Smooth muscle cell (in vitro differentiated cells): Measurements from ENCODE around the gene LLGL1. TPM values are rescaled to one million over a fixed set of nuclear protein-coding genes. Genes with fewer than 3 reads are reported as not detected.

Source experiments
- DNase-seq: peaks from one replicate; lab custom pipeline; 2025; ENCODE audit not compliant: unreplicated experiment; lab: John Stamatoyannopoulos, UW
- H2AFZ ChIP-seq: fragments of 200-600 bp; sonication (generic); 2 replicates; pipeline ENCODE4 v1.6.0; 2016; ENCODE audit warnings: antibody characterized with exemption, low read depth, mild to moderate bottlenecking
- H3F3A ChIP-seq: fragments of 200-600 bp; sonication (generic); 2 replicates; pipeline ENCODE4 v1.6.0; 2017; ENCODE audit warnings: antibody characterized with exemption, low read depth
- H3K27ac ChIP-seq: fragments of 200-600 bp; sonication (generic); 2 replicates; pipeline ENCODE4 v1.5.1; 2016; ENCODE audit warnings: low read depth, mild to moderate bottlenecking
- H3K27me3 ChIP-seq: fragments of 200-600 bp; sonication (generic); 2 replicates; pipeline ENCODE4 v1.6.1; 2016; ENCODE audit warnings: low read depth, mild to moderate bottlenecking
- H3K36me3 ChIP-seq: fragments of 200-600 bp; sonication (generic); 2 replicates; pipeline ENCODE4 v1.5.1; 2016; ENCODE audit warnings: low read depth
- H3K4me1 ChIP-seq: fragments of 200-600 bp; sonication (generic); 2 replicates; pipeline ENCODE4 v1.5.1; 2016; ENCODE audit warnings: low read depth
- H3K4me2 ChIP-seq: fragments of 200-600 bp; sonication (generic); 2 replicates; pipeline ENCODE4 v1.6.0; 2016; ENCODE audit warnings: mild to moderate bottlenecking
- H3K4me3 ChIP-seq: fragments of 200-600 bp; sonication (generic); 2 replicates; pipeline ENCODE4 v1.5.1; 2016; ENCODE audit warnings: mild to moderate bottlenecking
- H3K79me2 ChIP-seq: fragments of 200-600 bp; sonication (generic); 2 replicates; pipeline ENCODE4 v1.6.0; 2016; ENCODE audit warnings: low read depth, mild to moderate bottlenecking
- H3K9ac ChIP-seq: fragments of 200-600 bp; sonication (generic); 2 replicates; pipeline ENCODE4 v1.6.0; 2016; ENCODE audit warnings: low read depth
- H3K9me3 ChIP-seq: fragments of 200-600 bp; sonication (generic); replicated peaks from 2 replicates; pipeline ENCODE4 v1.5.1; 2016; ENCODE audit warnings: low read depth
- H4K20me1 ChIP-seq: fragments of 200-600 bp; sonication (generic); 2 replicates; pipeline ENCODE4 v1.6.0; 2016; ENCODE audit warnings: low read depth
- WGBS: methylation state at CpG from one replicate; pipeline ENCODE4 v1.1.7; 2016; ENCODE audit warnings: low lambda C conversion rate; 5-methylcytosine and 5-hydroxymethylcytosine counted together
- polyA plus RNA-seq: library from polyadenylated mRNA; unstranded; fragments of >200 nt; fragmentation: Nextera tagmentation; extraction: Ambion mirVana; gene quantifications from 2 replicates; pipeline ENCODE4 v1.2.1, GENCODE V29; 2016
- total RNA-seq: library from RNA; depleted of rRNA; stranded (reverse); fragments of >200 nt; gene quantifications from 2 replicates; pipeline ENCODE4 v1.2.3, GENCODE V29; 2014
- TF ChIP-seq, protein P1 (sequence below): fragments of 200-600 bp; sonication (generic); IDR thresholded peaks from 2 replicates; pipeline ENCODE4 v1.5.1; 2017; ENCODE audit warnings: borderline replicate concordance, mild to moderate bottlenecking, antibody characterized with exemption; ENCODE audit not compliant: insufficient read depth, poor library complexity, severe bottlenecking

Gene LLGL1
- total and polyA plus RNA-seq, 2 experiments from 2014 or later = 8.5 to 37.7 TPM

DNA sequence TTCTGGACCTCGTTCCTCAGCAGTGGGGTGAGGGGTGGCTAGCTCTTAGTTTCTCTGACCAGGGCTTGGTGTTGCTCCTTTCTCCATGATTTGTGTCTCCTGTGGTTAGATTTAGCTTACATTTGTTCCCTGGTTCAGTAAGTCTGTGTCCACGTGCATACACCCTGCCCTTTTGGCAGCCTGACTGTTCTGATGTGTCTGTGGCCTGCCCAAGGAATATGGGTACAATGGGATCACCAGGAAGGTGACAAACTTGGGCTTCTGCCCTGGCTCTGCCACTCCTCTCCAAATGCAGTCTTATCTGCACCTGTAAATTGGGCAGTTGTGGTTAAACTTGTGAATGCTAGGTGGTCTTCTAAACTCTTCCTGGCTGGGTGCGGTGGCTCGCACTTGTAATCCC, 24.3 kb upstream of the LLGL1 start:
- TF ChIP-seq, protein P1, sequence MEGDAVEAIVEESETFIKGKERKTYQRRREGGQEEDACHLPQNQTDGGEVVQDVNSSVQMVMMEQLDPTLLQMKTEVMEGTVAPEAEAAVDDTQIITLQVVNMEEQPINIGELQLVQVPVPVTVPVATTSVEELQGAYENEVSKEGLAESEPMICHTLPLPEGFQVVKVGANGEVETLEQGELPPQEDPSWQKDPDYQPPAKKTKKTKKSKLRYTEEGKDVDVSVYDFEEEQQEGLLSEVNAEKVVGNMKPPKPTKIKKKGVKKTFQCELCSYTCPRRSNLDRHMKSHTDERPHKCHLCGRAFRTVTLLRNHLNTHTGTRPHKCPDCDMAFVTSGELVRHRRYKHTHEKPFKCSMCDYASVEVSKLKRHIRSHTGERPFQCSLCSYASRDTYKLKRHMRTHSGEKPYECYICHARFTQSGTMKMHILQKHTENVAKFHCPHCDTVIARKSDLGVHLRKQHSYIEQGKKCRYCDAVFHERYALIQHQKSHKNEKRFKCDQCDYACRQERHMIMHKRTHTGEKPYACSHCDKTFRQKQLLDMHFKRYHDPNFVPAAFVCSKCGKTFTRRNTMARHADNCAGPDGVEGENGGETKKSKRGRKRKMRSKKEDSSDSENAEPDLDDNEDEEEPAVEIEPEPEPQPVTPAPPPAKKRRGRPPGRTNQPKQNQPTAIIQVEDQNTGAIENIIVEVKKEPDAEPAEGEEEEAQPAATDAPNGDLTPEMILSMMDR = no peak
- H3K27ac ChIP-seq = no peak overlapping the region
- H3K9me3 ChIP-seq = no peaks in the 10 kb centered on the region
- WGBS = 99% methylated on average over 4 of the region's 4 CpGs
- H3K36me3 ChIP-seq = peaks cover 5% of the 10 kb centered on the region
- H3K4me2 ChIP-seq = no peak overlapping the region
- H3K4me1 ChIP-seq = no peaks in the 10 kb centered on the region
- no peaks in the 10 kb centered on the region for H3F3A ChIP-seq
- H2AFZ ChIP-seq = no peak overlapping the region
- no peak overlapping the region for H3K9ac ChIP-seq
- H3K27me3 ChIP-seq = no peaks in the 10 kb centered on the region
- H3K4me3 ChIP-seq = no peak overlapping the region
- H4K20me1 ChIP-seq = peaks cover 100% of the 10 kb centered on the region
- no peak for DNase-seq
- peaks cover 84% of the 10 kb centered on the region for H3K79me2 ChIP-seq

DNA sequence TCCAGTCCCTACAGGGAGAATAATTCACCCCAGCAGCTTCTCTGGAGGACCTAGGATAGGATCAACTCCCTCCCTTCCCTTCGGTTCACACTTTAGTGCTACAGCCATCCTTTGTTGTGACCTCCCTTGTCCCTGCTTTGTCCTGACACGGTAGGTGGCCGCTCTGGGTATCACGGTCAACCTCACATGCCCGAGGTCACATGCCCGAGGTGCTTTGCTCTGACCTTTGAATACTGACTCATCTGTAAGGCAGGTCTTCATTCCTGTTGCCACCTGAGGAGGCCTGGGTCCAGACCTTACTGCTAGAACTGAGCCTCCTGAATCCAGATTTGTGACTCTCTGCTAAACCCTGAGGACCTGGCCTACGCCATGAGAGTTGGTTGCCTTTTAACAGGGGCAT, 22.1 kb upstream of the LLGL1 start:
- no peaks in the 10 kb centered on the region for H3F3A ChIP-seq
- 75% methylated on average over 7 of the region's 7 CpGs for WGBS
- DNase-seq = no peak
- no peak overlapping the region for H3K4me2 ChIP-seq
- H3K9me3 ChIP-seq = no peaks in the 10 kb centered on the region
- H3K9ac ChIP-seq = no peak overlapping the region
- H2AFZ ChIP-seq = no peak overlapping the region
- H3K36me3 ChIP-seq = no peaks in the 10 kb centered on the region
- H3K27me3 ChIP-seq = no peaks in the 10 kb centered on the region
- peaks cover 100% of the 10 kb centered on the region for H4K20me1 ChIP-seq
- H3K4me3 ChIP-seq = no peak overlapping the region
- no peak overlapping the region for H3K27ac ChIP-seq
- TF ChIP-seq, protein P1 = no peak
- peaks cover 66% of the 10 kb centered on the region for H3K79me2 ChIP-seq
- H3K4me1 ChIP-seq = no peaks in the 10 kb centered on the region

DNA sequence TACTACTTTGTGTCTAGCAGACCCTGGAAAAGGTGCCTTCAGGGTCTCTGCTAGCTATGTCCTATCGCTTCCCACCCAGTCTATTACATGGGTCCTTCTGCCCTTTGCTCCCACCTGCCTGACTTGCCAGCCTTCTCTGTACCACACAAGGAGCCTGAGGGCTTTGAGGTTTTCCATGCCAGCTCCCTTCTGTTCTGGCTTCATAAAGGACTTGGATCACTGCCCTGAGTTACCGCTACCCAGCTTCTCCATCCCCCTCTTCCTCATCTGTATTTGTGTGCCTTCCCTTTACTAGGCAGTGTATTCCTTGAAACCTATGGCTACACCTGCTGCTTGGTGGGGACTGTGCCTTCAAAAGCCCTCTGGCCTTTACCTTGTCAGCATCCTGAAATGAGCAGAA, 19.6 kb upstream of the LLGL1 start:
- TF ChIP-seq, protein P1 = no peak
- Histone ChIP-seq H2AFZ (no peak overlapping the region), H3K36me3 (no peaks in the 10 kb centered on the region), H3K9ac (no peak overlapping the region), H3K79me2 (peaks cover 40% of the 10 kb centered on the region), H3K4me3 (no peak overlapping the region), H3F3A (peaks cover 6% of the 10 kb centered on the region), H3K27me3 (no peaks in the 10 kb centered on the region), H4K20me1 (peaks cover 100% of the 10 kb centered on the region), H3K4me2 (no peak overlapping the region), H3K27ac (no peak overlapping the region), H3K9me3 (no peaks in the 10 kb centered on the region), H3K4me1 (no peaks in the 10 kb centered on the region)
- 100% methylated on average over 2 of the region's 2 CpGs for WGBS
- no peak for DNase-seq

DNA sequence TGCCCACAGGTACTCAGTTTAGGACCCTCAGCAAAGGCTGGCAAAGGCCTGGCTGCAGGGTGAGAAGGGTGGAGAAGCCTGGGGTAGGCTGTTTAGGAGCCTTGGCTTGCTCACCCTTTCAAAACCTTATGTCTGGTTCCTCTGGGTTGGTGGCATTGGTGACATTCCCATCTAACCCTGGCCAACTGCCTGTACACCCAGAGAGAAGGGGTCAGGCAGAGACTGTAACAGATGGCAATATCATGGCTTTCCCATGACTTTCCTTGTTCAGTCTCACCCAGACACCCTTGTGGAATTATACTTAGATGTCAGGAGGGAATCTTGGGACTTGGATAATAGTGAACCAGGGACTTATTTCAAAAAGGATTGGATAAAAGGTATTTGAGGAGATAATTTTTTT, 18.5 kb upstream of the LLGL1 start:
- Histone ChIP-seq H3K36me3 (no peaks in the 10 kb centered on the region), H4K20me1 (peaks cover 90% of the 10 kb centered on the region), H3K4me1 (no peaks in the 10 kb centered on the region), H3K27ac (no peak overlapping the region), H3F3A (peaks cover 6% of the 10 kb centered on the region), H2AFZ (no peak overlapping the region), H3K27me3 (no peaks in the 10 kb centered on the region), H3K79me2 (peaks cover 29% of the 10 kb centered on the region), H3K4me2 (no peak overlapping the region), H3K9me3 (no peaks in the 10 kb centered on the region), H3K9ac (no peak overlapping the region), H3K4me3 (no peak overlapping the region)
- TF ChIP-seq, protein P1 = no peak
- DNase-seq = no peak
